ENCODE measurements around the gene PCDHA7. TPM values are rescaled to one million over a fixed set of nuclear protein-coding genes. Genes with fewer than 3 reads are reported as not detected.

The PCDHA7 gene
- polyA plus RNA-seq, 1 experiment: 0.44 TPM

- TF ChIP-seq CTCF (IDR thresholded peaks at IDR 0.05; ENCODE audit: insufficient read depth, low read depth, low read length): no peak
- CTCF ChIA-PET: no interaction called here
- DNase-seq (ENCODE audit: low read depth): no peak
- POLR2A ChIA-PET: no interaction called here
- H3K4me3 ChIP-seq (ENCODE audit: low read depth, low read length): no peak overlapping the region
- H3K36me3 ChIP-seq (ENCODE audit: control insufficient read depth, insufficient read depth, low read length): no peaks in the 10 kb centered on the region
- H3K27me3 ChIP-seq (ENCODE audit: control insufficient read depth, insufficient read depth, low read length): no peaks in the 10 kb centered on the region
These were observed 43.2 kb downstream of the PCDHA7 start for GRCh38 chr5:140877262-140877581.

GRCh38 chr5:140881889-140882590 is 48.0 kb downstream of the PCDHA7 start, which contains the start of gene PCDHA13:
Gene PCDHA13 (plus strand): TSS chr5:140882124. CDS start chr5:140882269, 145 bp downstream.
- POLR2A ChIA-PET: no interaction called here
- Histone ChIP-seq H3K4me3 (ENCODE audit: low read depth, low read length) (no peak within 1 kb of the TSS), H3K36me3 (ENCODE audit: control insufficient read depth, insufficient read depth, low read length) (no peaks in the 10 kb centered on the region), H3K27me3 (ENCODE audit: control insufficient read depth, insufficient read depth, low read length) (no peaks in the 10 kb centered on the region)
- no peak for DNase-seq (ENCODE audit: low read depth)
- no peak for TF ChIP-seq CTCF (IDR thresholded peaks at IDR 0.05; ENCODE audit: insufficient read depth, low read depth, low read length)
- CTCF ChIA-PET: interaction anchor here (0.6 kb wide), 1 partner anchor 34 kb away, joined by 3 read pairs; the partner anchor contains the start of gene PCDHA9

GRCh38 chr5:140882591-140882899 is 48.5 kb downstream of the PCDHA7 start:
- H3K4me3 ChIP-seq (ENCODE audit: low read depth, low read length): no peak overlapping the region
- ChIA-PET POLR2A (no interaction called here), CTCF (interaction anchor here (0.6 kb wide), 1 partner anchor 34 kb away, joined by 3 read pairs; the partner anchor contains the start of gene PCDHA9)
- TF ChIP-seq CTCF (IDR thresholded peaks at IDR 0.05; ENCODE audit: insufficient read depth, low read depth, low read length): no peak
- no peak for DNase-seq (ENCODE audit: low read depth)
- no peaks in the 10 kb centered on the region for H3K36me3 ChIP-seq (ENCODE audit: control insufficient read depth, insufficient read depth, low read length)
- no peaks in the 10 kb centered on the region for H3K27me3 ChIP-seq (ENCODE audit: control insufficient read depth, insufficient read depth, low read length)

- DNase-seq (ENCODE audit: low read depth): no peak
- CTCF ChIA-PET: no interaction called here
These were observed 49.3 kb downstream of the PCDHA7 start for GRCh38 chr5:140883373-140883772.

More at GRCh38 chr5:140883373-140883772, 49.3 kb downstream of the PCDHA7 start:
- TF ChIP-seq CTCF (IDR thresholded peaks at IDR 0.05; ENCODE audit: insufficient read depth, low read depth, low read length): no peak
- Histone ChIP-seq H3K4me3 (ENCODE audit: low read depth, low read length) (no peak overlapping the region), H3K27me3 (ENCODE audit: control insufficient read depth, insufficient read depth, low read length) (no peaks in the 10 kb centered on the region), H3K36me3 (ENCODE audit: control insufficient read depth, insufficient read depth, low read length) (no peaks in the 10 kb centered on the region)
- POLR2A ChIA-PET: no interaction called here

All from BJ (cell line).